ENCODE measurements around the gene PRKN.

DNA sequence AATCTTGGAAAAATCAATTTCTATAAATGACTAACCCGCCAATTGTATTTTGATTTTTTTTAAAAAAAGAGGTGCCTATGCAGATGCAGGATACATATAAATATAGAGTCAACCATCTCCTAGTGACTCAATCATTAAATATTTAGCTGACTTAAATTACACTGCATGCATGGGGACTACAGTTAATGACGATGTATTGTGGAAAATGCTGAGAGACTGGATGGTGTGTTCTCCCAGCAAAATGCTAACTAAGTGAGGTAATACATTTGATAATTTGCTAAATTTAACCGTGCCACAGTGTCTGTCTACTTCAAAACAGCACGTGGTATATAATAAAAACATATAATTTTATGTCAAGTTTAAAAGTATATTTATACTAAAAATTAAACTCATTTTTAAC, 341.6 kb downstream of the PRKN start:
- TF ChIP-seq, protein P1, sequence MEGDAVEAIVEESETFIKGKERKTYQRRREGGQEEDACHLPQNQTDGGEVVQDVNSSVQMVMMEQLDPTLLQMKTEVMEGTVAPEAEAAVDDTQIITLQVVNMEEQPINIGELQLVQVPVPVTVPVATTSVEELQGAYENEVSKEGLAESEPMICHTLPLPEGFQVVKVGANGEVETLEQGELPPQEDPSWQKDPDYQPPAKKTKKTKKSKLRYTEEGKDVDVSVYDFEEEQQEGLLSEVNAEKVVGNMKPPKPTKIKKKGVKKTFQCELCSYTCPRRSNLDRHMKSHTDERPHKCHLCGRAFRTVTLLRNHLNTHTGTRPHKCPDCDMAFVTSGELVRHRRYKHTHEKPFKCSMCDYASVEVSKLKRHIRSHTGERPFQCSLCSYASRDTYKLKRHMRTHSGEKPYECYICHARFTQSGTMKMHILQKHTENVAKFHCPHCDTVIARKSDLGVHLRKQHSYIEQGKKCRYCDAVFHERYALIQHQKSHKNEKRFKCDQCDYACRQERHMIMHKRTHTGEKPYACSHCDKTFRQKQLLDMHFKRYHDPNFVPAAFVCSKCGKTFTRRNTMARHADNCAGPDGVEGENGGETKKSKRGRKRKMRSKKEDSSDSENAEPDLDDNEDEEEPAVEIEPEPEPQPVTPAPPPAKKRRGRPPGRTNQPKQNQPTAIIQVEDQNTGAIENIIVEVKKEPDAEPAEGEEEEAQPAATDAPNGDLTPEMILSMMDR (IDR thresholded peaks at IDR 0.05; ENCODE audit: poor library complexity, severe bottlenecking) = no peak
- no peak for TF ChIP-seq EP300 (conservative IDR thresholded peaks at IDR 0.05; ENCODE audit: poor library complexity, severe bottlenecking)
- no peak for TF ChIP-seq POLR2AphosphoS5 (IDR thresholded peaks at IDR 0.05)
- TF ChIP-seq, protein P2, sequence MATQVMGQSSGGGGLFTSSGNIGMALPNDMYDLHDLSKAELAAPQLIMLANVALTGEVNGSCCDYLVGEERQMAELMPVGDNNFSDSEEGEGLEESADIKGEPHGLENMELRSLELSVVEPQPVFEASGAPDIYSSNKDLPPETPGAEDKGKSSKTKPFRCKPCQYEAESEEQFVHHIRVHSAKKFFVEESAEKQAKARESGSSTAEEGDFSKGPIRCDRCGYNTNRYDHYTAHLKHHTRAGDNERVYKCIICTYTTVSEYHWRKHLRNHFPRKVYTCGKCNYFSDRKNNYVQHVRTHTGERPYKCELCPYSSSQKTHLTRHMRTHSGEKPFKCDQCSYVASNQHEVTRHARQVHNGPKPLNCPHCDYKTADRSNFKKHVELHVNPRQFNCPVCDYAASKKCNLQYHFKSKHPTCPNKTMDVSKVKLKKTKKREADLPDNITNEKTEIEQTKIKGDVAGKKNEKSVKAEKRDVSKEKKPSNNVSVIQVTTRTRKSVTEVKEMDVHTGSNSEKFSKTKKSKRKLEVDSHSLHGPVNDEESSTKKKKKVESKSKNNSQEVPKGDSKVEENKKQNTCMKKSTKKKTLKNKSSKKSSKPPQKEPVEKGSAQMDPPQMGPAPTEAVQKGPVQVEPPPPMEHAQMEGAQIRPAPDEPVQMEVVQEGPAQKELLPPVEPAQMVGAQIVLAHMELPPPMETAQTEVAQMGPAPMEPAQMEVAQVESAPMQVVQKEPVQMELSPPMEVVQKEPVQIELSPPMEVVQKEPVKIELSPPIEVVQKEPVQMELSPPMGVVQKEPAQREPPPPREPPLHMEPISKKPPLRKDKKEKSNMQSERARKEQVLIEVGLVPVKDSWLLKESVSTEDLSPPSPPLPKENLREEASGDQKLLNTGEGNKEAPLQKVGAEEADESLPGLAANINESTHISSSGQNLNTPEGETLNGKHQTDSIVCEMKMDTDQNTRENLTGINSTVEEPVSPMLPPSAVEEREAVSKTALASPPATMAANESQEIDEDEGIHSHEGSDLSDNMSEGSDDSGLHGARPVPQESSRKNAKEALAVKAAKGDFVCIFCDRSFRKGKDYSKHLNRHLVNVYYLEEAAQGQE (IDR thresholded peaks at IDR 0.05; ENCODE audit: borderline replicate concordance) = no peak
- TF ChIP-seq MXI1 (conservative IDR thresholded peaks at IDR 0.05; ENCODE audit: poor library complexity, severe bottlenecking) = no peak
- TF ChIP-seq EZH2 (IDR thresholded peaks at IDR 0.05; ENCODE audit: borderline replicate concordance, insufficient read depth, low read length, poor library complexity, severe bottlenecking) = no peak
- TF ChIP-seq SMC3 (conservative IDR thresholded peaks at IDR 0.05; ENCODE audit: poor library complexity) = no peak
- no peak for TF ChIP-seq RAD21 (conservative IDR thresholded peaks at IDR 0.05)
- no peak for TF ChIP-seq TAF1 (IDR thresholded peaks at IDR 0.05; ENCODE audit: low read depth)

Measured in neural cell (in vitro differentiated cells).